ENCODE results near the gene TBC1D14. TPM values are rescaled to one million over a fixed set of nuclear protein-coding genes. Genes with fewer than 3 reads are reported as not detected.

The TBC1D14 gene
- total RNA-seq, 2 experiments from 2014 or later, result 38.4 to 44.1 TPM

- no peak overlapping the region for H3K27ac ChIP-seq (ENCODE audit: low read depth, low read length, poor library complexity, severe bottlenecking)
- no peak overlapping the region for H3K4me2 ChIP-seq (ENCODE audit: low read length)
- H3K4me1 ChIP-seq (ENCODE audit: insufficient read depth, low read length, poor library complexity, severe bottlenecking), result no peaks in the 10 kb centered on the region
- H3K4me3 ChIP-seq (ENCODE audit: low read depth, low read length, poor library complexity, severe bottlenecking), result no peak overlapping the region
- POLR2A ChIA-PET, result interaction anchor here (0.8 kb wide), 1 partner anchor 78 kb away, joined by 3 read pairs; no protein-coding TSS in a partner anchor
- CTCF ChIA-PET (ENCODE audit: unreplicated experiment), result no interaction called here
- TF ChIP-seq CTCF (conservative IDR thresholded peaks at IDR 0.05; ENCODE audit: low read length), result no peak
- TF ChIP-seq EZH2phosphoT487 (IDR thresholded peaks at IDR 0.05; ENCODE audit: borderline replicate concordance, low read depth, low read length), result no peak
- intact Hi-C loops (cut with micrococcal nuclease; ENCODE audit: unreplicated experiment), result no loop called here
- H3K79me2 ChIP-seq (ENCODE audit: insufficient read depth, low read depth, low read length), result no peaks in the 10 kb centered on the region
- H2AFZ ChIP-seq (ENCODE audit: low read length), result no peak overlapping the region
- H3K9me3 ChIP-seq (ENCODE audit: low read length), result no peaks in the 10 kb centered on the region
- no TSS peak for BruUV-seq (replicated peaks)
- no peaks in the 10 kb centered on the region for H4K20me1 ChIP-seq (ENCODE audit: insufficient read depth, low read length)
- DNase-seq (ENCODE audit: low spot score), result no peak
- H3K9me2 ChIP-seq (ENCODE audit: insufficient read depth, low read length), result no peaks in the 10 kb centered on the region
- H3K36me3 ChIP-seq (ENCODE audit: insufficient read depth, low read length), result peaks cover 31% of the 10 kb centered on the region; the same call in 1 of the 2 replicates
Observed at GRCh38 chr4:7021355-7021754, 111.7 kb downstream of the TBC1D14 start.

- H3K9me3 ChIP-seq (ENCODE audit: low read length), result no peaks in the 10 kb centered on the region
- no peak overlapping the region for H3K4me3 ChIP-seq (ENCODE audit: low read depth, low read length, poor library complexity, severe bottlenecking)
- no peak for TF ChIP-seq EZH2phosphoT487 (IDR thresholded peaks at IDR 0.05; ENCODE audit: borderline replicate concordance, low read depth, low read length)
- TF ChIP-seq CTCF (conservative IDR thresholded peaks at IDR 0.05; ENCODE audit: low read length), result no peak
- no peaks in the 10 kb centered on the region for H3K9me2 ChIP-seq (ENCODE audit: insufficient read depth, low read length)
- no peak overlapping the region for H3K4me2 ChIP-seq (ENCODE audit: low read length)
- POLR2A ChIA-PET, result no interaction called here
- H3K79me2 ChIP-seq (ENCODE audit: insufficient read depth, low read depth, low read length), result no peaks in the 10 kb centered on the region
- DNase-seq (ENCODE audit: low spot score), result no peak
- peaks cover 28% of the 10 kb centered on the region for H3K36me3 ChIP-seq (ENCODE audit: insufficient read depth, low read length)
- no peak overlapping the region for H2AFZ ChIP-seq (ENCODE audit: low read length)
- no peaks in the 10 kb centered on the region for H4K20me1 ChIP-seq (ENCODE audit: insufficient read depth, low read length)
- no peaks in the 10 kb centered on the region for H3K4me1 ChIP-seq (ENCODE audit: insufficient read depth, low read length, poor library complexity, severe bottlenecking)
- intact Hi-C loops (cut with micrococcal nuclease; ENCODE audit: unreplicated experiment), result loop anchor here (1.0 kb wide), 1 partner anchor 43 kb away; no protein-coding TSS in a partner anchor
- CTCF ChIA-PET (ENCODE audit: unreplicated experiment), result no interaction called here
- no TSS peak for BruUV-seq (replicated peaks)
- H3K27ac ChIP-seq (ENCODE audit: low read depth, low read length, poor library complexity, severe bottlenecking), result no peak overlapping the region
Observed at GRCh38 chr4:7021930-7022664, 112.5 kb downstream of the TBC1D14 start.

- no peak overlapping the region for H3K4me3 ChIP-seq (ENCODE audit: low read depth, low read length, poor library complexity, severe bottlenecking)
- no peak overlapping the region for H3K4me2 ChIP-seq (ENCODE audit: low read length)
- H3K36me3 ChIP-seq (ENCODE audit: insufficient read depth, low read length), result peaks cover 27% of the 10 kb centered on the region
- intact Hi-C loops (cut with micrococcal nuclease; ENCODE audit: unreplicated experiment), result no loop called here
- no peaks in the 10 kb centered on the region for H3K9me3 ChIP-seq (ENCODE audit: low read length)
- POLR2A ChIA-PET, result no interaction called here
- no peaks in the 10 kb centered on the region for H3K9me2 ChIP-seq (ENCODE audit: insufficient read depth, low read length)
- CTCF ChIA-PET (ENCODE audit: unreplicated experiment), result no interaction called here
- no TSS peak for BruUV-seq (replicated peaks)
- no peak for TF ChIP-seq CTCF (conservative IDR thresholded peaks at IDR 0.05; ENCODE audit: low read length)
- TF ChIP-seq EZH2phosphoT487 (IDR thresholded peaks at IDR 0.05; ENCODE audit: borderline replicate concordance, low read depth, low read length), result no peak
- H3K79me2 ChIP-seq (ENCODE audit: insufficient read depth, low read depth, low read length), result no peaks in the 10 kb centered on the region
- H3K27ac ChIP-seq (ENCODE audit: low read depth, low read length, poor library complexity, severe bottlenecking), result no peak overlapping the region
- H2AFZ ChIP-seq (ENCODE audit: low read length), result no peak overlapping the region
- H3K4me1 ChIP-seq (ENCODE audit: insufficient read depth, low read length, poor library complexity, severe bottlenecking), result no peaks in the 10 kb centered on the region
- DNase-seq (ENCODE audit: low spot score), result no peak
- no peaks in the 10 kb centered on the region for H4K20me1 ChIP-seq (ENCODE audit: insufficient read depth, low read length)
Observed at GRCh38 chr4:7023486-7023885, 113.9 kb downstream of the TBC1D14 start.
